G401.6 (cell line): Measurements from ENCODE around the gene TKT.
"Not testable (repeated sequence)": the region's sequence is repeated elsewhere in the genome, so short reads cannot be mapped to it uniquely, and the experiment has no call there.

Experiments used
- FAIRE-seq: peaks from 2 replicates; lab custom pipeline; 2012; peaks lifted over from hg19 to GRCh38; lab: Jason Lieb, UNC

Gene TKT

DNA sequence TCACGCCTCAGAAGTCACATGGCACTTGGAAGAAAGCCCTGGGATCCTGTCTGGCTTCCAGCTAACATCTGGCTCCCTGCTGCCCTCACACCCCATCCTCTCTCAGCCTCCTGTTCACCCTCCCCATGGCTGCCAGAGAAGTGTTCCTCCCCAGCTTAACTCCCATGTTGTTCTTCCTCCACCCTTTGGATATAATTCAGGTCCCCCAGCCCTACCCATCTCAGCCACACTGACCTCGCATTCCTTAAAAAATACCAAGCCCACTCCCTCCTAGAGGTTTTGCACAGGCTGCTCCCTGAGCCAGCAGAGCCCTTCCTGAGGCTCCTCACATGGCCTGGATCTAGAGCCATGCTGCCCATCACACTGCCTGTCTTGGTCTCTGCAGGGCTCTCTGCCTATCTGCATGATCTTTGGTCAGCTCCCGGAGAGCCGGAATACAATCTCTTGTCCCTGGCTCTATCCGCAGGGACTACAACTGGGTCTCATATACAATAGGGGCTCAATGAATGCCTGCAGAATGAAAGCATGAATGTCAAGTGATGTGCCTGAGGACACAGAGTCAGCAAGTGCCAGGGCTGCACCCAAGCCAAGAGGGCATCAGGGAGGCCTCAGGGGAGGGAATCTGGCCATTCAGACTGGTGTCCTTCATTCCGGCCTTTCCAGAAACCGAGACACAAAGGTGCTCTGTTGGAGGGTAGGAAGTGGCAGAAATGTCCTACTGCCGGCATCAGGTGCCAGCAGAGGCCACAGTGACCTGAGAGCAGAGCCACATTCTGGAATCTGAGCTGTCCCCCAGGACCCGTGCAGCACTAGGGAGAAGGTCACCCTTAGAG lies 3.8 kb upstream of the TKT start:
- FAIRE-seq: no peak

DNA sequence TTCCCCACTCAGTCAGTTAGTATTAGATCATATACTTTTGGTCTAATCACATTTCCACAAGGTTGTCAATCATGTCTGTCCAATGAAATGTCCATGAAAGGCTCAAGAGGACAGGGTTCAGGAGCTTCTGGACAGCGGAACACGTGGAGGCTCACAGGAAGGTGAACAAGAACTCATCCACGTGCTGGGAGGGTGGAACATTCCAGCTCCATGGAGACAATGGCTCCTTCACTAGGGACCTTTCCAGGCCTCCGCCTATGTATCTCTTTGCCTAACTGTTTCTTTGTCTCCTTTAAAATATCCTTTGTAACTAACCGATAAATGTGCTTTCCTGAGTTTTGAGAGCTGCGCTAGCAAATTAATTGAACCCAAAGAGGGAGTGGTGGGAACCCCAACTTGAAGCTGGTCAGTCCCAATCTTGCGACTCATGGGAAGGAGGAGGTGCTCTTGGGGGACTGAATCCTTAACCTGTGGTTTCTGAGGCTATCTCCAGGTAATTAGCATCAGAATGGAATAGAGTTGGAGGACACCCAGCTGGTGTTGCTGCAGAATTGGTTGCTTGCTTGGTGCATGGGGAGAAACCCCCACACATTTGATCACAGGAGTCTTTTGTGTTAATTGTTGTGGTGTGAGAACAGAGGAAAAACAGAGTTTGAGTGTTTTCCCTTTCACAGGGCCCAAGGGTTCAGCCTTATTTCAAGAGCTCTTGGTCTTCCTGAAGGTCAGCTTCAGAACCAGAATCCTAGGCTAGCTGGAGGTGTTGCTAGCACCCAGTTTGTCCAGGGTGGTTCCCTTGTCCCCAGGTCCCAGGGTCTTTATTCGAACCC lies 3.0 kb upstream of the TKT start:
- FAIRE-seq: no peak

DNA sequence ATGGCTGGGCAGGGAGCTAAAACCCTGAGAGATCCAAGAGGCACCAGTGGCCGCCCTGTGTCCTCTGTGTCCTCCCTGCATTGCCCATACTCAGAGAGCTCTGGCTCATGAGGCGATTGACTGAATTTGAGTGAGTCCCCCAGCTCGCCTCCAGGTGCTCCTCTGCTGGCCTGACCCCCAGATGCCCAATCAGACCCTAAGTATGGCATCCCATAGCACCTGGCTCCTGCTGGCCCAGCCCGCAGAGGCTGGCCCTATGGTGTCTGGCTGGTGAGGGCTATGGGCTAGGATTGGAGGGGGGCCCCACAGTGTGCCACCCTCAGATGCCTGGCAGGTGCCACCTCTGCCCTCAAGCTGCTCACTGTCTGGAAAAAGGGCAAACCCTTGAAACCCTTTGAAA lies 1.6 kb upstream of the TKT start:
- no peak for FAIRE-seq

DNA sequence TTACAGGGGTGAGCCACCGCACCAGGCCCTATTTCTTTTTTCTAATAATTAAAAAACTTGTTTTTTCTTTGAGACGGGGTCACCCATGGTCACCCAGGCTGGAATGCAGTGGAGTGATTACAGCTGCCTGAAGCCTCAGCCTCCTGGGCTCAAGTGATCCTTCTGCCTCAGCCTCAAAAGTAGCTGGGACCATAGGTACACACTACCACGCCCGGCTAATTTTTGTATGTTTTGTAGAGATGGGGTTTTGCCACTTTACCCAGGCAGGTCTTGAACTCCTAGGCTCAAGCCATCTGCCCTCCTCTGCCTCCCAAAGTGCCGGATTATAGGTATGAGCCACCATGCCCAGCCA lies 858 bp upstream of the TKT start:
- no peak for FAIRE-seq

DNA sequence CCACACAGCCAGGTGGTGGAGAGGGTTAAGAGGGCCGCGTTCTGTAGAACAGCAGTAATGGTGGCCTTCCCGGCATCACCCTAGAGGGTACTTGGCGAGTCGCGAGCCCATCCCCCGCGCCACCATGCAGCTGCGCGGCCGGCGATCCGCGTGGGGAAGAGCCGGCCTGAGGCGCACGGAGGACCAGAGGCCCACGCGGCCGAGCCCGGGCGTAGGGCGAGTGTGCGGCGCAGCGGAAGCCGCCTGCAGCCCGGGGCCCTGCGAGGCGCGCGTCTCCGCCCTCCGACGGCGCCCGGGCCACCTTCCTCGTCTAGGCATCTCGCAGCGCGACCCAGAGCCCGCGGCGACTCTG lies 423 bp downstream of the TKT start:
- FAIRE-seq: no peak

DNA sequence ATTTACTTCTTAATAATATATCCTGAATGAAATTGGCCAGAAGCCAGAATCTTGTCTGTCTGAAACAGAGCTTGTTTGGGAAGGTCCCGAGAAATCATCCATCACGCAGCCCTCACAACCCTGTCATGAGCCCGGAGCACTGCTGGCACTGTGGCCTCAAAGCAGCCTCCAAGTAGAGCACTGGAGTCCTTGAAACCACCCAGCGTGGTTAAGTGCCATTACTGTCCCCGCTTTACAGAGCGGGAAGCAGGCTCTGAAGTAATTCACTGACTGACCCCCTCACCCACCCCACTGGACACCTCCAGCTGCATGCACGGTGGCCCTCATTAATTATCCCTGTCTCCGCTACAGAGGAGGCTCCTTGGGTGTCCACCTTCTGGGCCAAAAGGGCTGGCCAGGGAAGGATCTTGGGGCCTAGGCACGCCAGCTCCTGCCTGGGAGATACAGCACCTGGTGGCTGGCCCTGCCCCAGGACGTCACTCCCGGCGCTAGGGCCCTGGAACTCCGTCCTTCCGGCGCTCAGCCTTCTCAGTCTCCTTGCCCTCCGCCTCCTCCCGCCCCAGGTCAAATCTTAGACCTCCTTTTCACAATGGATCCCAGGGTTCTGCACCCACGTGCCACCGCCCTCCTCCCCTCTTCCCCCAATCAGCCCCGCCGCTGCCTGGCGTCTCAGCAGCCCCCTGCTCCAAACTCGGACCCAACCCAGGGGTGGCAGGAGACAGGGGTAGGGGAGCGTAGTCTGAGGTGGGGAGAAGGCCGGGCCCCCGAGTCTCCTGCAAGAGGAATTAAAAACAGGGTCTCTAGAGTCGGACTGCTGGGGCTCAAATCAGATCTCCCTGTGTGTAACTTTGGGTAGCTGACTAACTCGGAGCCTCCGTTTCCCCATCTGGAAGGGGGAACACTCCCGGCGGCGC lies 1.1 kb downstream of the TKT start:
- no peak for FAIRE-seq

DNA sequence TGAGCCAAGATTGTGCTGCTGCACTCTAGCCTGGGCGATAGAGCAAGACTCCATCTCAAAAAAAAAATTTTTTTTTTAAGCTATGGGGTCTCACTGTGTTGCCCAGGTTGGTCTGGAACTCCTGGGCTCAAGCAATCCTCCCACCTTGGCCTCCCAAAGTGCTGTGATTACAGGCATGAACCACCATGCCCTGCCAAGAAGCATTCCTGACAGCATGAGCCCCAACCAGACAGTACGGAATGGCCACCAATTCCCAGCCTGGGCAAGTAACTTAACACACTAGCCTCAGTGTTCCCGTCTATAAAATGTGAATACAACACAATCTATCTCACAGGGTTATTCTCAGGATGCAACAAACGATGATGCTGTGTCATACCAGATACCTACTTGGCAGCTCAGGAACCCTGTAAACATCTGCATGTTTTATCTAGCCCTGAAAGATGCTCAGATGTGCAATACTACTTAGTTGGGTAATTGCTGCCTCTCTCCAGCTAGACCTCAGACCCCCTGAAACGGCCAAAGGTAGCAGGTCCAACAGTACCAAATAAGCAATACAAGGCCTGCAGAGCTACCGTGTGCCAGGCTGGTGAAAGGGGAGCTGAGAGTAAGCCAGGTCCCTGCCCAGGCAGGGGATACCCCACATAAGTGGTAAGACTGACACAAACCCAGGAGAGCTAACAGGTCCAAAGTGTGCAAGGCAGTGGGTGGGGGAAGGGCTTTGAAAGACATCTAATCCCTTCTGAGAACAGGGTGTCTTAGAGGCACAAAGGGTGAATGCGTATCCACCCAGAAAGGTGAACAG lies 1.9 kb downstream of the TKT start:
- FAIRE-seq: no peak

DNA sequence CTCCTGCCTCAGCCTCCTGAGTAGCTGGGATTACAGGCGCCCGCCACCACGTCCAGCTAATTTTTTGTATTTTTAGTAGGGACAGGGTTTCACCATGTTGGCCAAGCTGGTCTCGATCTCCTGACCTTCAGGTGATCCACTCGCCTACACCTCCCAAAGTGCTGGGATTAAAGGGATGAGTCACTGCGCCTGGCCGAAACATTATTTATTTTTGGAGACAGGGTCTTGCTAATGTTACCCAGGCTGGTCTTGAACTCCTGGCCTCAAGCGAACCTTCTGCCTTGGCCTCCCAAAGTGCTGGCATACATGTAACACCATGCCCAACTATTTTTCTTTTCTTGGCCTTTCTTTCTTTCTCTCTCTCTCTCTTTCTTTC lies 2.9 kb downstream of the TKT start:
- not testable (repeated sequence) for FAIRE-seq

DNA sequence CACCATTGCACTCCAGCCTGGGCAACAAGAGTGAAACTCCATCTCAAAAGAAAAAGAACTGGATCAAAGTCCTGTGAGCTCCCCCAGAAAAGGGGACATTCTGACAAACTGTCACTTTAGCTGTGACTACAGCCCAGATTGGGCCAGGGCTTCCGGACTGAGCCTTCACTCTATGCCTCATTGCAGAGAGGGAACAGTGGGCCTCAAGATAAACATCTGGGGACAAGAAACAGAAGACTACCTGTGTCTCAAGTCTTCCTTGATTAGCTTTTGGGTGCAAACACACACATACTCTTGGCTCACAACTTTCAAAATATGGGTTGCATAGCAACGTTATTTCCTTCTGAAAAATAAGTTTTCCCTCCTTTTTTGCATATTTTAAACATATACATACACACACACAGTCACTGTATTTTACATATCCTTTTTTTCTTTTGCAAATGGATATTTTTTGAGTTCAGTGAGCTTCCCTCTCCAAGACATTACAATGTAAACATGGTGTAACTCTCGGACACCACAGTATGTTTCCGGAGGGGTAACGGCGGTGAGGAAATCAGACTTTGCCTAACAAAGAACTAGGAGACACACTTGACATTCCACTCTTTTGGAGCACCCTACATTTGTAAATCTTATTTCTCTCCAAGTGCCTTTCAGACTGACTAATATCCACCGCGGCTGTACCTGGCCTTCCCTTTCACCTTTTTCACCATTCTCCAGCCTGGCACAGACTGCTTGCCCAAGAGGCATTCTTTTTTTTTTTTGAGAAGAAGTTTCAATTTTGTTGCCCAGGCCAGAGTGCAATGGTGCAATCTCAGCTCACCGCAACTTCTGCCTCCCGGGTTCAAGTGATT lies 3.5 kb downstream of the TKT start:
- no peak for FAIRE-seq

DNA sequence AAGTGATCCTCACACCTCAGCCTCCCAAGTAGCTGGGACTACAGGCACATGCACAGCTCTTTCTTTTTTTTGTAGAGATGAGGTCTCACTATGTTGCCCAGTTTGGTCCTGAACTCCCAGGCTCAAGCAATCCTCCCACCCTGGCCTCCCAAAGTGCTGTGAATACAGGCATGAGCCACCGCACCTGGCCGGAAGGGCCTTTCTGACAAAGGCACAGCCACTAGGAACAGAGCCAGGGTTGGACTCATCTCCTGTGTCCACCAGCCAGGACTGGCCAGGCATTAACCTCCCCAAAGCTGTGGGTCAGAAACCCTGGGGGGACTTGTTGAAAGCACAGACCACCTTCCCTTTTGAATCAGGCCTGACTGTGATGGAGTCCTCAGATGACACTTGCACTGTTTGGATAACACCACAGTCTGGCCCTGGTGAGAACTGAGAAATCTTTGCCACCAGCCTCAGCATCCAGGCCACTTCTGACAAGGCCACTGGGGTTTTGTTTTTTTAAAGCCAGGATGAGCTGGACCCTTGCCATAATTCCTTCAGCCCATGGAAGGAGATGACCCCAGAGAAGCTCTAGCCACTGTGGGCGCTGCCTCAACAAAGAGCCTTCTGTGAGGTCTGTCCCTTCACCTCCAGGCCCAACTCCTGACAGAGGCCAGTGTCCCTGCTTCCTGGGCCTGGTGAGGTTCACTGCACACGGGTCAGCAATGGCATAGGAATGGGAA lies 4.8 kb downstream of the TKT start:
- FAIRE-seq: no peak

DNA sequence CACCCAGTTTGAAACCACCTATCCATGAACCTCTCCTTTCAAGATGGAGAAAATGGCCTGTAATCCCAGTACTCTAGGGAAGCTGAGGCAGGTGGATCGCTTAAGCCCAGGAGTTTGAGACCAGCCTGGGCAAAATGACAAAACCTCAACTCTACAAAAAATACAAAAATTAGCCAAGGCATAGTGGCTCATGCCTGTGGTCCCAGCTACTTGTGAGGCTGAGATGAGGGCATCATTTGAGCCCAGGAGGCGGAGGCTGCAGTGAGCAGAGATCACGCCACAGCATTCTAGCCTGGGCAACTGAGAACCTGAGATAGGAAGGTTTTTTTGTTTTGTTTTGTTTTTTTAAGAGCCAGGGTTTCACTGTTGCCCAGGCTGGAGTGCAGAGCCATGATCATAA lies 5.4 kb downstream of the TKT start:
- no peak for FAIRE-seq

DNA sequence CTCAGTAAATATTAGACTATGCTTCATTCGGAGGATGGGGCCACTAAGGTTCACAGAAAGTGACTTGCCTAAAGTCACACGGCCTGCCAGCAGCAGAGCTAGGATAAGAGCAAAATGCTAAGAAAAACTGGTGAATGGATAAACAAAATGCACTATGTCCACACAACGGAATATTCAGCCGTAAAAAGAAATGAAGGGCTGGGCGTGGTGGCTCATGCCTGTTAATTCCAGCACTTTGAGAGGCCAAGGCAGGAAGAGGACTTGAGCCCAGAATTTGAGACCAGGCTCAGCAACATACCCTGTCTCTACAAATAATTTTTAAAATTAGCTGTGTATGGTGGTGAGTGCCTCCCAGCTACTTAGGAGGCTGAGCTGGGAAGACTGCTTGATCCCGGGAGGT lies 7.7 kb downstream of the TKT start:
- no peak for FAIRE-seq

DNA sequence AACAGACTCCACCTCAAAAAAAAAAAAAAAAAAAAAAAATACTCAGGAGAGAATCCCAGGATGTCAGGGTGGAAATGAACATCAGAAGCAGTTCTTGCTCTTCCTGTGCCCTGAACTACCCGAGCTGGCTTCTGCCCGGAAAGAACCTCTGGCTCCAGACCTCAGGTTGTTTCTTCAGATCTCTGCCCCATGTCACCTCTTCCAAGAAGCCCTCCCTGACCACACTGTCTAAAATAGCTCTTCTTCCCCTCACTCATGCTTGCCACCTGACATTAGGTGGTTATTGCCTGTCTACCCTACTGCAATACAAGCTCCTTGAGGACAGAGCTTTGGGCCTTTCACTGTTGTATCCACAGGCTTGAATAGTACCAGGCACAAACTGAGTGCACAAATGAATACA lies 8.2 kb downstream of the TKT start:
- FAIRE-seq: no peak

DNA sequence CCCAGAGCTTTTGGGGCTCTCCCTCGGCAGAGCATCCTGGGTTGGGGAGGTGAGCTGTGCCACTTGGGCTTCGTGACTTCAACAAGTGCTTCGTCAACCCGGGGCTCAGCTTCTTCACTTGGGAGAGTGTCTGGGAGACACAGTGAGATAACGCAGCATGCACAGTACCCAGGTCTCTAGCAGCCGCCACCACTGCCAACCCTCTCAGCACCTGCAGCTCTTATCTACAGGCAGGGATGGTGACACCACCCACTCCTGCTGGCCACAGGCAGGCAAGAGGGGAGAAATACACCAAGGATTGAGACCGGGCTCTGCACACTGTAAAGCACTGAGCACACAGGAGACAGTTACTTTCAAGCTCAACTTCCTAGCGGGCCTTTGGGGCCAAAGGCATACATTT lies 11.6 kb downstream of the TKT start:
- FAIRE-seq: no peak

DNA sequence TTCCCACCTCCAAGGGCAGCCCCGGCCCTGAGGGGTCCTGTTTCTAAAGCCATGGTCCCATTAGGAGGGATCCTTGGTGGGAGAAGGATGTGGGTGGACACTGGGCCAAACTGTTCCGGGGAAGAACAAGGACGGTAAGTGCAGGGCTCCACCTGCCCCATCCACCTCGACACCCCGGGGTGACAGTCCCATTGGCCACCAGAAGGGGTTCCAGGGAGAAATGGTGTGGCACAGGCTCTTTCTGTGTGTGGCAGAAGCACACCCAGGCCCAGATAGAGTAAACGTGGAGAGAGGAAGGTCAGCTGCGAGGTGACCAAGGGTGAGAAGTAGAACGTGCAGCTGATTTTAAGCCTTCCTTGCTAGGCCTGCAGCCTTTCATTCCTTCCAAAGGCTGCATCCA lies 12.0 kb downstream of the TKT start:
- FAIRE-seq: no peak

DNA sequence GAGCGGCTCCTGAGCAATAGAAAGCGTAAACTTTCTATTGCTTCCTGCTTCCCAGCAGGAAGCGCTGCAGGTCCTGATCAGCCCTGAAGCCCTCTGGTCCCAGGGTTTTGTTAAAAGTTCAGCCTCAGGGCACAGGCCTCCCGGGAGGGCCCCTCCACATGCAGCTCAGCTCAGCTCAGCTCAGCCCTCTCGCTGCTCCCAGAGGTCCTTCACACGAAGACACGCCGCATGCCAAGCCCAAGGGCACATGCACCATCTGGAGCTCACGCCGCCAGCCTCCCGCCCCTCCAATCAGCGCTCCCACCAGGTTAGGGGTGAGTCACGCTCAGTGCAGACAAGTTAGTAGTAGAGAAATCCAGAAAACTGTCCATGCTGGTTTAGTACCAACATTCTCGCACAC lies 12.7 kb downstream of the TKT start:
- no peak for FAIRE-seq

DNA sequence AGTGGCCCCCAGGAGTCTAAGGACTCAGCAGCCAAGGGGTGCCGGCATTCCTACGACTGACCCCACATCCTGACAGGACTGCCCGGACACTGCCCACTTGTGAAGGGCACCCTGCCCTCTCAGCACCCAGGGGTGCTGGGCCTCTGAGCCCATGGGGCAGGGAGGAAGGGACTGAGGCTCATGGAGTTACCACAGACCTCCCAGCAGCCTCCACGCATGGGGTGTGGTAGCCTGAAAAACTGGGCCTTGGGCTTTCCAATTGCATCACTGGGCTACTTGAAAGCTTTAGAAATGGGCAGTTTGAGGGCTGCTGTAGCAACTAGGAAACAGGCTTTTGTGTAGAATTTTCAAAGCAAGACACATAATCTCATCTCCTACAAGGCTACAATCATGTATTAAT lies 13.2 kb downstream of the TKT start:
- FAIRE-seq: no peak

DNA sequence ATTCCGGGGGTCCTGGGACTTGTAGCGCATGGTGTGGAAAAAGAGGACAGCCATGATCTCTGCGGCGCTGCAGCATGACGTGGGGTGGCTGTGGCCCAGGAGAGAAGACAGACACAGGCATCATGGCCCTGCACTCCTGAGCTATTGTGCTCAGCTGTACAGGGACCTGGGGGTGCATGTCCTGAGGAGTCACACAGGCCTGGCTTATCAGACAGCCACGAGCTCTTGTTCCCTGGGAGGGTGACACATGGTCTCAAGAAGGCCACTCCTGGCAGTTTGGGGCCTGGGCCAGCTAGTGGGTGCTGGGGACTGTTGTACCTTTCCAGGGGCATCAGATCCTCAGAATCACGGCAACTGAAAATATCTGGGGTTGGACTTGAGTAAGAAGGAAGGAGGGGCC lies 13.7 kb downstream of the TKT start:
- no peak for FAIRE-seq

DNA sequence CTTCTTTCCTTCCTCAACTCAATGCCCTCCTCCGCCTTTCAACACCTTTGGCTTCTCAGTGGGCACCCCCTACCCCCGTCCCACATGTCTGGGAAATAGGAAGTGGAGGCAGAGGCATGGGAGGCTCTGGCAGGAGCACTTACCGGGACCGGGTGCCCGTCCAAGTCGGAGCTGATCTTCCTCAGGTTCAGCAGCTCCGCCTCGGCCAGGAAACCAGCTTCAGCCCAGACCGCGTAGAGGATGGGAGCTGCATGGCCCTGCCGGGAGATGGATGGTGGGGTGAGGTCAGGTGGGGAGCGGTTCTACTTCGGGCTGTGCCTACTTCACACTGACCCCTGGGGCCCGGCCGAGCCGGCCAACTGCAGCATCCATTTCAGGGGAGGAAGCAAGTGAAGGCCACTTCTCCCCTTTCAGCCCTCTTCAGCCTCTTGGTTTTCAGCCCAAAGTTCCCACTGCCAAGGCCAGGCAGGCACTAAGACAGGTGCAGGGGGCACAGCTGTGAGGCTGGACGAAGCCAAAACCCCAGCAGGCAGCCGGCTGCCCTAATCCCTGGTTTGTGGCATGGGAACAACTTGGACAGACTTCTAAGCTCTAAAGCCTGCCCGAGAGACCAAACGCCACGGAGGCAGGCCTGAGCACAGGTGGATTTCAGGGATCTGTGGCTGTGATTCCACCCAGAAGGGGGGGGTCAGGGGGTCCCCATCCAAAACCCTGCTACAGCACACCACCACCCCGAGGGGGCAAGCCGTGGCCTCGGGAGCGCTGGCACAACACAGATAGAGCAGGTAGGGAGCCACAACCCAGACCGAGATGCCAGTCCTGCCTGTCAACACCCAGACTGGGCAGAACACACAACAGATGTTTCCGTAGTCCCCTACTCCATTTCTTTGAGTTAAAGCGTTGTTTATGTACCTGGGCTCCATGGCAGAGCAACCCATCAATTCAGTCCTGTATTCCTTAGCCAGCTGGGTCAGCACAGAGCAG lies 14.5 kb downstream of the TKT start:
- no peak for FAIRE-seq
